K562 (cell line): ENCODE data around the gene BRAF. TPM values are rescaled to one million over a fixed set of nuclear protein-coding genes. Genes with fewer than 3 reads are reported as not detected.

ENCODE experiments used
- BDP1 ChIP-seq: IDR thresholded peaks from 3 replicates; pipeline ENCODE4 v1.6.1; 2011; ENCODE audit not compliant: insufficient read length, insufficient read depth
- CBX8 ChIP-seq: fragments of 200-600 bp; sonication (generic); IDR thresholded peaks from 2 replicates; pipeline ENCODE4 v1.6.1; 2012; ENCODE audit warnings: borderline replicate concordance, mixed run types, low read depth, mild to moderate bottlenecking, moderate library complexity, mixed read lengths, low read length, control low read depth, inconsistent platforms; ENCODE audit not compliant: poor library complexity, severe bottlenecking; ENCODE audit errors: extremely low read depth
- KAT8 ChIP-seq: fragments of 450-650 bp; IDR thresholded peaks from 2 replicates; pipeline ENCODE4 v1.6.1; 2016; ENCODE audit warnings: low read depth, mild to moderate bottlenecking
- MEF2A ChIP-seq: IDR thresholded peaks from 2 replicates; pipeline ENCODE4 v1.6.1; 2011; ENCODE audit warnings: low read depth, mild to moderate bottlenecking, low read length, moderate library complexity; ENCODE audit not compliant: control insufficient read depth
- MTA3 ChIP-seq: fragments of 450-650 bp; formaldehyde crosslinking; IDR thresholded peaks from 2 replicates; pipeline ENCODE4 v1.6.1; 2017; ENCODE audit warnings: mild to moderate bottlenecking, borderline replicate concordance
- NEUROD1 ChIP-seq: fragments of 150-350 bp; IDR thresholded peaks from 2 replicates; pipeline ENCODE4 v1.6.1; 2014; ENCODE audit warnings: borderline replicate concordance, low read length, low read depth; ENCODE audit not compliant: partially characterized antibody
- ZKSCAN1 ChIP-seq: fragments of 150-350 bp; IDR thresholded peaks from 2 replicates; pipeline ENCODE4 v1.6.1; 2016; ENCODE audit warnings: low read depth, low read length
- ZNF184 ChIP-seq: sonication (generic); formaldehyde crosslinking; IDR thresholded peaks from 2 replicates; pipeline ENCODE4 v1.5.0; 2020; ENCODE audit warnings: missing genetic modification reagents
- ZNF324 ChIP-seq: fragments of 250-450 bp; sonication (Bioruptor Pico); IDR thresholded peaks from 2 replicates; pipeline ENCODE4 v1.4.0; 2020; ENCODE audit warnings: mild to moderate bottlenecking
- ZNF707 ChIP-seq: fragments of 250-450 bp; sonication (Bioruptor Pico); conservative IDR thresholded peaks from 2 replicates; pipeline ENCODE4 v1.8.0; 2022; ENCODE audit warnings: inconsistent platforms, mild to moderate bottlenecking, moderate library complexity
- polyA plus RNA-seq, 8 experiments: library from polyadenylated mRNA; depleted of rRNA in 4 of 8; stranded (reverse) in 5 of 8; unstranded in 3 of 8; fragments of >200 nt; fragmentation: Nextera tagmentation in 2 of 8; fragmentation: Illumina TruSeq in 1 of 8; extraction: Ambion mirVana in 2 of 8; extraction: Trizol in 1 of 8; gene quantifications; 2 replicates each; pipeline versions ENCODE4 v1.2.1 to v1.2.3, GENCODE V29; 2011 to 2014; ENCODE audit warnings: inconsistent platforms in 1 of 8, missing spikeins in 1 of 8
- total RNA-seq, 7 experiments: library from RNA; depleted of rRNA in 6 of 7; stranded (reverse); fragments of >200 nt in 6 of 7; fragmentation: Illumina TruSeq in 2 of 7; extraction: Trizol in 2 of 7; gene quantifications; 2 replicates each; pipeline versions ENCODE4 v1.2.1 to v1.2.3, GENCODE V29; 2011 to 2021; ENCODE audit warnings: low replicate concordance in 1 of 7
- TF ChIP-seq, protein P1 (sequence below): sonication (generic); formaldehyde crosslinking; IDR thresholded peaks from 2 replicates; pipeline ENCODE4 v1.8.1; 2022; ENCODE audit warnings: missing genetic modification reagents

Gene BRAF
- total and polyA plus RNA-seq, 9 of the 15 experiments (the other 6 are each of a cell fraction or from before 2014, with no cell fraction given): 3.6 to 38.3 (median 21.9) TPM

- TF ChIP-seq ZKSCAN1: no peak
- TF ChIP-seq BDP1: no peak
- no peak for TF ChIP-seq ZNF184 (CRISPR knock-in tag)
- no peak for TF ChIP-seq KAT8
- no peak for TF ChIP-seq ZNF707 (CRISPR knock-in tag)
- no peak for TF ChIP-seq MEF2A
- TF ChIP-seq, protein P1, sequence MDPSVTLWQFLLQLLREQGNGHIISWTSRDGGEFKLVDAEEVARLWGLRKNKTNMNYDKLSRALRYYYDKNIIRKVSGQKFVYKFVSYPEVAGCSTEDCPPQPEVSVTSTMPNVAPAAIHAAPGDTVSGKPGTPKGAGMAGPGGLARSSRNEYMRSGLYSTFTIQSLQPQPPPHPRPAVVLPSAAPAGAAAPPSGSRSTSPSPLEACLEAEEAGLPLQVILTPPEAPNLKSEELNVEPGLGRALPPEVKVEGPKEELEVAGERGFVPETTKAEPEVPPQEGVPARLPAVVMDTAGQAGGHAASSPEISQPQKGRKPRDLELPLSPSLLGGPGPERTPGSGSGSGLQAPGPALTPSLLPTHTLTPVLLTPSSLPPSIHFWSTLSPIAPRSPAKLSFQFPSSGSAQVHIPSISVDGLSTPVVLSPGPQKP (CRISPR knock-in tag): no peak
- TF ChIP-seq NEUROD1: no peak
- no peak for TF ChIP-seq ZNF324 (CRISPR knock-in tag)
- no peak for TF ChIP-seq CBX8
- TF ChIP-seq MTA3: no peak
Measured at GRCh38 chr7:140841166-140841715, 83.5 kb downstream of the BRAF start (continued).
